Measurements from ENCODE around the gene ATAT1.

Gene ATAT1

GRCh38 chr6:30685157-30686008 lies 58.7 kb downstream of the ATAT1 start:
- DNase-seq: no peak

DNA sequence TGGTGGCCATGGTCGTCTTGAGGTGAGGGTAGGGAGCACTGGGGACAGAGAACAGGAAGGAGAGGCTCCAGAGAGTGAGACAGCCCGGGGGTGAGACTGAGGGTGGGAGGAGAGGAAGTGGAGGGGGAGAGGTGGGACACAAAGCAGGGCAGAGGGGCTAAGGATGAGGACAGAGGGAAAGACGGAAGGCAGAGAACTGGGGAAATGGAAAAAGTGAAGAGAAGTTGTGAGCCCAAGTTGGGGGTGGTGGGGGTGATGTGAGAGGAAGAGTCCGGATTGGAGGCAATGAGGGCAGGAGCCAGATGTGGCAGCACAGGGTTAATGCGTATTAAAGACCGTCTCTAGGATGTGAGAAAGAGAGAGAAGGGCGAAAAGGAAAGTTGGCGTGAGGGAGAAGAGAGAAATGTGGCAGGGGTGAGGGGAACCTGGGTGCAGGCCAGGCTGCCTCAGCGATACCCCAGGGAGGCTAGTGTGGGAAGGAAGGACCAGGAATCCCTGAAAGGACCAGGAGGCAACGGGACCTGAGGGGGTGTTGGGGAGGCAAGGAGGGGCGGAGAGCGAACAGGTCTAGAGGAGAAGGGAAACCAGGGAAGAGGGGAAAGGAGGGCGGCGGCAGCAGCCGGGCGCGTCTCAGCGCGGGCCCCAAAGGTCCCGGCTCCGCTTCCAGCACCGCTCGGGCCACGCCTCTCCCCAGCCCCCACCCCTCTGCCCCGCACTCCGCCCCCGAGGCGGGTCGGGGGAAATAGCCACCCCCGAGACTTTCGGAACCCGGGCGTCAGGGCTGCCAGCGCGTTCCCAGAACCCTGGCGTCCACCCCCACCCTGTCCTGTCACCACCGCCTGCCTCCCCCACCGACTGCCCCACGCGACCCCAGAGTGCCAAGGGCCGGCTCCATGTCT lies 59.6 kb downstream of the ATAT1 start, which contains the start of gene PPP1R18:
PPP1R18 (minus strand) TSS at position 637 of the 899 bp plus-strand sequence; CDS start at position 10, 627 bp downstream.
- DNase-seq: no peak

GRCh38 chr6:30686908-30687658 lies 60.4 kb downstream of the ATAT1 start:
- DNase-seq: no peak

DNA sequence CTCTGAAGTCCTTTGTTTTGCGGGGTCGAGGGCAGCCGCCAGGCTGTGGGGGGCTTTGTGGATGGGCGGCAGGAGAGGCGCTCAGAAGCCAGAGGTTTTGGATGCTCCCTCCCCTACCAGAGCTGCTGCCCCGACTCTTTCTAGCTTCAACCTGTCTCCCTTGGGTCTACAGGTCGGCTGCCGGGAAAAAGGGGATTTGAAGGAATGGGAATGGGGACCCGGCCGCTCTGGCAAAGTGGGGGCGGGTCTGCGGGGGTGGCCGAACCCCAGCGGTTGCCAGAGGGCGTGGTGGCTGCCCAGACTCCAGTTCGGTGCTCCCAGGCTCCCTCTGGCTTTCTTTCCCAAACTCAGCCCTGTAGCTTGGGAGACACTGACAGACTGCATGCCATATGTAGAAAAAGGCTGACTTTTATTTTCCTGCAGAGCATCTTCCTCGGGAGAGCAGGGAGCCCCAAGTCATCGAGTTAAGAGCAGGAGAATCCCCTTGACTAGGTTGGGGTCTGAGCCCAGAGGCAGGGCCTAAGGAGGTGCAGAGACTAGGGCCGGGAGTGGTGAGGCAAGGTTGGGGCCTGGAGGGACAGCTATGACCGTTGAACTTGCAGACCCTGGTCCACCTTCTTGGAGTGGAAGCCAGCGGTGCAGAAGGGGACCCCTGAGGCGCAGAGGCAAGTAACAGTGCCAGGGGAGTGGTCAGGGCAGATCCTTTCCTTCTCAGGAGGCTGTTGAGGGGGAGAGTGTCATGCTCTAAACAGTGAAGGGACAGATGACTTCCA lies 61.2 kb downstream of the ATAT1 start:
- DNase-seq: no peak

DNA sequence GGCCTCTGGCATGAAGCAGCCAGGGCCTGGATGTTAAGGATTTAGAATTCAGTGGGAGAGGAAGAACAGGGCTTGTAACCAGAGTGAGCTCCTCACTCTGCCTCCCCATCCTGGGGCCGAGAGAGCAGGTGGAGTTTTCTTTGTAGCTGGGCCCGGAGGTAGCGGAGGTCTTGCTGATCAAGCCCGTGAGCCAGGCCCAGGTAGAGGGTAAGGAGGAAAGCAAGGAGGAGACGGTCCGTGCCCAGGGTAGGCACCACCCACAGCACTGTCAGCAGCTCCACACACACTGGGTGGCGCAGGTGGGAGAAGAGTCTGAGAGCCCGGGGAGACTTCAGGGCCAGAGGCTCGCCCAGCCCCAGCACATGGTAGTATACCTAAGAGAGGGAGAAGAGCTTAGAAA lies 61.9 kb downstream of the ATAT1 start:
- DNase-seq: no peak

DNA sequence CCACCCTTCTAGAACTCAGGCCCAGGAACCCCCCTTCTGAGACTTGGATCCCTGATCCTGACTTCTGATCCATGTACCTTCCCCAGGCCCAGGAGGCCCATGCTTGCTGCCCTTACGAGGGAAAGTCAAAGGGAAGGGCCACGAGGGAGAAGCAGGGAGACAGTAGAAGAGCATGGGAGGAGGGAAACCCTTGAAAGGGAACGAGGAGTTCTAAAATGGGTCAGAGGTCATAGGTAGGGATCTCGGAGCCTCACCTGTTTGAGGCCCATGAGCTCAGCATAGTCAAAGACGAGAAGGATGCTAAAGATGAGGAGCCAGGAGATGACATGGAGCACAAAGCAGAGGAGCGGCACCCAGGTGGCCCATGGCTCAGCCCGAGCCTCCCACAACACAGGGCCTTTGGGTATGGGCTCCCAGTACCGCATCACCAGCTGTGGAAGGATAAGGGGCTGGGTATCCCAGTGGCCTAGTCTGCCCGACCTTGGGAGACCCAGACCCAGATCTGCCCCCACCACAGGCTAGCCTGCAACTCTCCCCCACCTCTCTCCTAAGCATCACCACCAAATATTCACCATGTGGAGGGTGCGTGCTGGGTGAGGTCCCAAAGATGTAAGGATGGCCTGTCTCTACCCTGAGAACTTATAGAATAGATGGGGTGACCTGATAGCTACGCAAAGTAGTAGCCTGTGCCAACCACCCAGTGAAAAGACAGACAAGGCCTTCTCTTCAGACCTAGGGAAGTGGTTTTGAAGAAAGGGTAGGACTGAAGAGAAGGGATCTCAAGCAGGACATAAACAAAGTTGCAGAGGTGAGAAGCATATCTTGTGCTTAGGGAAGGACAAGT lies 62.6 kb downstream of the ATAT1 start:
- DNase-seq: no peak

DNA sequence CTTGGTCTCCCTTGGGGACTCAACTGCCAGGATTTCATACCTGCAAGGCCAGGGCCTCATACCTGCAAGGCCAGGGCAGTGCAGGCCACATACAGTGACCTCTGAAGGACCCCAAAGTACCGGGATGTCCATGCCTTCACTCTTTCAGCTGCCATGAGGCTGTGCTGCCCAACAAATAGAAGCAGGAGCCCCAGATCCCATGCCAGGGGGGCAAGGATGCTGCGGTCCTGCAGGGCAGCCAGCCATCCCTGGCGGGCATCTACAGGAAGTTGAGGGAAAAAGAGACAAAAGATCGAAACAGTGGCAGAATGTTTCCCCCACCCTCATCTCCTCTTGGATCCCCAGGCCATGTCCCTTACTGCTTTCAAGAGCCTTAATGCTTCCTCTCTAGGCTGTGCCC lies 63.3 kb downstream of the ATAT1 start:
- DNase-seq: no peak

DNA sequence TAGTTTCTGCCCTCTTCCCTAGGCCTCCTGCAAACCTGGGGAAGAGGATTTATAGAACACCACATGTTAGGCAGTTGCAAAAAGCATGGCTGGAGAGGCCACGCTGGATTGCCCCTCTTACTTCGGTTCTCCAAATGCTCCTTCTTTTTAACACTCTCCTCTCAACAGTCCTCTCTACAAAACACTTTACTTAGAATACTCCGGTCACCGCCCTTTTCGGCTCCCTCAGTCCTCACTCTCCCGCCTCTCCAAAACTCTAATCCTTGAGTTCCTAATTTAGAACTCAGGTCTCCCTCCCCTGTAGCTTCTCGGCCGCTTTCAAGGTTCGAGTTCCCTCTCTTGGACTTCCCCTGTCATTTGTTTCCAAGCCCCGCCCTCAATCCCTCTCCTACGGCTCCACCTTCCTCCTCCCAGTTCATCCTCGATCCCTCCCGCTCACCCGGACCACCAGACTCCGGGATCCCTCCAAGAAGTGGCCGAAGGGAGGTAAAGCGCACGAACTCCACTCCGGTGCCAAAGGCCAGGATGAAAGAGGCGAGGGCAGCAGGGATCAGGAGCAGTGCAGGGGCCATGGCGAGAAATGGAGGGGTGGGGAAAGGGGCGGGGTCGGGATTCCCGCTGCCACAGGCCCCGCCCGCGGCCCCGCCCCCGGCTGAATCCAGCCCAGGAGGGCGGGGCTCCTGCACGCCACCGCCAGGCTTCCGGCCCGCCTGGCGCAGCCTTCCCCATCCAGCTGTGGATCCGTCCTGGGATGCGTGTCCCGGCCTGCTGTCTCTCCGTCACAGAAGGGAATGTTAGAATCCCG lies 63.9 kb downstream of the ATAT1 start, which contains the start of gene NRM:
NRM (minus strand) TSS at position 582 of the 805 bp plus-strand sequence; CDS start at position 572, 10 bp downstream.
- DNase-seq: peak; percentile 38

DNA sequence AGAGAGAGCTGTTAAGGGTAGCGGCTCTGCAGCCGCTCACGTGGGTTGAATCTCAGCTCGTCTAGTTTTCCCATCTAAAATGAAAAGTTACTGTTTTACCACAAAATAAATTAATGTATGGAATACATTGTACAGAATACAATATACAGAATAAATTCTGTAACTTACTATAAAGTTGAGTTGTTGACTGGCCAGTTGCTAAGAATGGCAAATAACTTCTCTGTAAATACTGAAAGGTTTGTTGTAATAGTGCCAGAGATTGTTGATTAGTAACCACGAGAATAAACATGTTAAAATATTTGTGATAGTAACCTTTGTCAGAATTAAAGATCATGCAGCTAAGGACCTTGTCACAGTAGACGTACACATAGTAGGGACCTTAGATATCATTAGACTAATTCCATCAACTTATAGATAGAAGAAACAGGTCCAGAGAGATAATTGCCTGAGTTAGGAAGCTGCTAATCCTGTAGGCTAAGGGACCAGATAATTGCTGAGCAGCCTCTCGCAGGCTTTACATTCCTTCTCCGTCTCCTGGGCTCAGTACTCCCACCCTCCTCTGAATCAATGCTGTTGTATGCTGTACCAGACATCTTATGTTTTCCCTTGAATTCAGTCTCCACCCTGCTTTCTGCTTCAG lies 64.7 kb downstream of the ATAT1 start:
- DNase-seq: no peak
